ENCODE measurements around the gene TMEM54. TPM values are rescaled to one million over a fixed set of nuclear protein-coding genes. Genes with fewer than 3 reads are reported as not detected.

Gene TMEM54
- total and polyA plus RNA-seq, 9 of the 15 experiments (the other 6 are each of a cell fraction or from before 2014, with no cell fraction given): 1.00 to 16.2 (median 8.2) TPM

DNA sequence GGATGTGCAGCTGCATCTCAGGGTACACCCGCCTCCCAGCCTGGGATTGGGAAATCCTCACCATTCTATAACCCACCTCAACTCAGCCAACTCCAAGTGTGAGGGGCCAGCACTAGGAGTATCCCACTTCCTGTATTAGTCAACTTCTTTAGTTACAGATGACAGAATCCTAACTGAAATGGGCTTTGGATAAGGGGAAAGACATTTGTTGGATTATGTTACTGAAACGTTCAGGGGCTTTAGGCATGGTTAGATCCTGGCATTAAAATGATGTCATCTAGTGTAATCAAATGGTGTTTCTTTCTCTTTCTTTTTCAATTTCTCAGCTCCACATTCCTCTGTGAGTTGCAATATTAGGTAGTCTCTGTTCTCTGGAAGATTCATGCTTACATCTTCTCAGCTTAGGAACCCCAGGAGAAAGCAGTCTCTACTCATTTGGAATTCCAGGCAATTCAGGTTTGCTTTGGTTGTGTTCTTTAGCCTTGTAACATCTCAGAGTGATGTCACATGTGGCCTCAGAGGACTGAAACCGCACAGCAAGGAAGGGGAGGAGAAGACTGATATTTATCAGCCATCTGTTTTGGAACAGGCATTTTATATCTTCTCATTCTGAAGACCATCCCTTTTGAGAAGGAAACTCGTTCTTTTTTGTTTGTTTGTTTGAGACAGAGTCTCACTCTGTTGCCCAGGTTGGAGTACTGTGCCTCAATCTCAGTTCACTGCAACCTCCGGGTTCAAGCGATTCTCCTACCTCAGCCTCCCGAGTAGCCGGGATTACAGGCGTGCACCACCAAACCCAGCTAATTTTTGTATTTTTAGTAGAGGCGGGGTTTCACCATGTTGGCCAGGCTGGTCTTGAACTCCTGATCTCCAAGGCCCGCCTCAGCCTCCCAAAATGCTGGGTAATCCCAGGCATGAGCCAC, 18.9 kb upstream of the TMEM54 start (continued):
- TF ChIP-seq BACH1 (tag; IDR thresholded peaks at IDR 0.05): peak; percentile 59; the same call in 1 of the 2 replicates
- no peak for TF ChIP-seq NR4A1 (CRISPR knock-in tag; IDR thresholded peaks at IDR 0.05)
- TF ChIP-seq NR4A1 (tag; IDR thresholded peaks at IDR 0.05): 0 out of 2 replicates have a peak, but pooled peaks have one; percentile 18
- TF ChIP-seq, protein P1, sequence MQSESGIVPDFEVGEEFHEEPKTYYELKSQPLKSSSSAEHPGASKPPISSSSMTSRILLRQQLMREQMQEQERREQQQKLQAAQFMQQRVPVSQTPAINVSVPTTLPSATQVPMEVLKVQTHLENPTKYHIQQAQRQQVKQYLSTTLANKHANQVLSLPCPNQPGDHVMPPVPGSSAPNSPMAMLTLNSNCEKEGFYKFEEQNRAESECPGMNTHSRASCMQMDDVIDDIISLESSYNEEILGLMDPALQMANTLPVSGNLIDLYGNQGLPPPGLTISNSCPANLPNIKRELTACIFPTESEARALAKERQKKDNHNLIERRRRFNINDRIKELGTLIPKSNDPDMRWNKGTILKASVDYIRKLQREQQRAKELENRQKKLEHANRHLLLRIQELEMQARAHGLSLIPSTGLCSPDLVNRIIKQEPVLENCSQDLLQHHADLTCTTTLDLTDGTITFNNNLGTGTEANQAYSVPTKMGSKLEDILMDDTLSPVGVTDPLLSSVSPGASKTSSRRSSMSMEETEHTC (IDR thresholded peaks at IDR 0.05): no peak
- no peak for TF ChIP-seq KDM5B (IDR thresholded peaks at IDR 0.05; ENCODE audit: insufficient replicate concordance, low read depth, low read length)
- TF ChIP-seq SMARCB1 (IDR thresholded peaks at IDR 0.05; ENCODE audit: insufficient read length, low read depth): no peak
- 0 out of 2 replicates have a peak, but pooled peaks have one; percentile 26 for TF ChIP-seq NFXL1 (CRISPR knock-in tag; IDR thresholded peaks at IDR 0.05)
- TF ChIP-seq, protein P2, sequence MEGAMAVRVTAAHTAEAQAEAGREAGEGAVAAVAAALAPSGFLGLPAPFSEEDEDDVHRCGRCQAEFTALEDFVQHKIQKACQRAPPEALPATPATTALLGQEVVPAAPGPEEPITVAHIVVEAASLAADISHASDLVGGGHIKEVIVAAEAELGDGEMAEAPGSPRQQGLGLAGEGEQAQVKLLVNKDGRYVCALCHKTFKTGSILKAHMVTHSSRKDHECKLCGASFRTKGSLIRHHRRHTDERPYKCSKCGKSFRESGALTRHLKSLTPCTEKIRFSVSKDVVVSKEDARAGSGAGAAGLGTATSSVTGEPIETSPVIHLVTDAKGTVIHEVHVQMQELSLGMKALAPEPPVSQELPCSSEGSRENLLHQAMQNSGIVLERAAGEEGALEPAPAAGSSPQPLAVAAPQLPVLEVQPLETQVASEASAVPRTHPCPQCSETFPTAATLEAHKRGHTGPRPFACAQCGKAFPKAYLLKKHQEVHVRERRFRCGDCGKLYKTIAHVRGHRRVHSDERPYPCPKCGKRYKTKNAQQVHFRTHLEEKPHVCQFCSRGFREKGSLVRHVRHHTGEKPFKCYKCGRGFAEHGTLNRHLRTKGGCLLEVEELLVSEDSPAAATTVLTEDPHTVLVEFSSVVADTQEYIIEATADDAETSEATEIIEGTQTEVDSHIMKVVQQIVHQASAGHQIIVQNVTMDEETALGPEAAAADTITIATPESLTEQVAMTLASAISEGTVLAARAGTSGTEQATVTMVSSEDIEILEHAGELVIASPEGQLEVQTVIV (CRISPR knock-in tag; IDR thresholded peaks at IDR 0.05; ENCODE audit: borderline replicate concordance): no peak
- no peak for TF ChIP-seq NELFE (IDR thresholded peaks at IDR 0.05; ENCODE audit: insufficient read depth, insufficient read length)
- TF ChIP-seq ZC3H4 (CRISPR knock-in tag; IDR thresholded peaks at IDR 0.05; ENCODE audit: borderline replicate concordance): no peak
- TF ChIP-seq HSF4 (CRISPR knock-in tag; IDR thresholded peaks at IDR 0.05; ENCODE audit: borderline replicate concordance): no peak
- TF ChIP-seq, protein P3, sequence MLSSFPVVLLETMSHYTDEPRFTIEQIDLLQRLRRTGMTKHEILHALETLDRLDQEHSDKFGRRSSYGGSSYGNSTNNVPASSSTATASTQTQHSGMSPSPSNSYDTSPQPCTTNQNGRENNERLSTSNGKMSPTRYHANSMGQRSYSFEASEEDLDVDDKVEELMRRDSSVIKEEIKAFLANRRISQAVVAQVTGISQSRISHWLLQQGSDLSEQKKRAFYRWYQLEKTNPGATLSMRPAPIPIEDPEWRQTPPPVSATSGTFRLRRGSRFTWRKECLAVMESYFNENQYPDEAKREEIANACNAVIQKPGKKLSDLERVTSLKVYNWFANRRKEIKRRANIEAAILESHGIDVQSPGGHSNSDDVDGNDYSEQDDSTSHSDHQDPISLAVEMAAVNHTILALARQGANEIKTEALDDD (IDR thresholded peaks at IDR 0.05): peak; percentile 41; the same call in 1 of the 2 replicates
- no peak for TF ChIP-seq PHF20 (IDR thresholded peaks at IDR 0.05; ENCODE audit: partially characterized antibody)
- TF ChIP-seq, protein P4, sequence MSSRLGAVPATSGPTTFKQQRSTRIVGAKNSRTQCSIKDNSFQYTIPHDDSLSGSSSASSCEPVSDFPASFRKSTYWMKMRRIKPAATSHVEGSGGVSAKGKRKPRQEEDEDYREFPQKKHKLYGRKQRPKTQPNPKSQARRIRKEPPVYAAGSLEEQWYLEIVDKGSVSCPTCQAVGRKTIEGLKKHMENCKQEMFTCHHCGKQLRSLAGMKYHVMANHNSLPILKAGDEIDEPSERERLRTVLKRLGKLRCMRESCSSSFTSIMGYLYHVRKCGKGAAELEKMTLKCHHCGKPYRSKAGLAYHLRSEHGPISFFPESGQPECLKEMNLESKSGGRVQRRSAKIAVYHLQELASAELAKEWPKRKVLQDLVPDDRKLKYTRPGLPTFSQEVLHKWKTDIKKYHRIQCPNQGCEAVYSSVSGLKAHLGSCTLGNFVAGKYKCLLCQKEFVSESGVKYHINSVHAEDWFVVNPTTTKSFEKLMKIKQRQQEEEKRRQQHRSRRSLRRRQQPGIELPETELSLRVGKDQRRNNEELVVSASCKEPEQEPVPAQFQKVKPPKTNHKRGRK (tag; IDR thresholded peaks at IDR 0.05): no peak
- TF ChIP-seq TOE1 (IDR thresholded peaks at IDR 0.05; ENCODE audit: borderline replicate concordance): no peak
- no peak for TF ChIP-seq TOE1 (CRISPR knock-in tag; IDR thresholded peaks at IDR 0.05; ENCODE audit: borderline replicate concordance, low read depth)
- no peak; the same call in 1 of the 2 replicates for TF ChIP-seq ZBTB17 (CRISPR knock-in tag; IDR thresholded peaks at IDR 0.05)
- TF ChIP-seq GABPB2 (CRISPR knock-in tag; conservative IDR thresholded peaks at IDR 0.05): no peak
- no peak for TF ChIP-seq RFX7 (CRISPR knock-in tag; IDR thresholded peaks at IDR 0.05)
- TF ChIP-seq ZFP36 (IDR thresholded peaks at IDR 0.05; ENCODE audit: low read depth, low read length, partially characterized antibody): no peak
- TF ChIP-seq MCM3 (IDR thresholded peaks at IDR 0.05): no peak

Data from K562 (cell line).